ENCODE results near the gene TMEM139.

Gene TMEM139

DNA sequence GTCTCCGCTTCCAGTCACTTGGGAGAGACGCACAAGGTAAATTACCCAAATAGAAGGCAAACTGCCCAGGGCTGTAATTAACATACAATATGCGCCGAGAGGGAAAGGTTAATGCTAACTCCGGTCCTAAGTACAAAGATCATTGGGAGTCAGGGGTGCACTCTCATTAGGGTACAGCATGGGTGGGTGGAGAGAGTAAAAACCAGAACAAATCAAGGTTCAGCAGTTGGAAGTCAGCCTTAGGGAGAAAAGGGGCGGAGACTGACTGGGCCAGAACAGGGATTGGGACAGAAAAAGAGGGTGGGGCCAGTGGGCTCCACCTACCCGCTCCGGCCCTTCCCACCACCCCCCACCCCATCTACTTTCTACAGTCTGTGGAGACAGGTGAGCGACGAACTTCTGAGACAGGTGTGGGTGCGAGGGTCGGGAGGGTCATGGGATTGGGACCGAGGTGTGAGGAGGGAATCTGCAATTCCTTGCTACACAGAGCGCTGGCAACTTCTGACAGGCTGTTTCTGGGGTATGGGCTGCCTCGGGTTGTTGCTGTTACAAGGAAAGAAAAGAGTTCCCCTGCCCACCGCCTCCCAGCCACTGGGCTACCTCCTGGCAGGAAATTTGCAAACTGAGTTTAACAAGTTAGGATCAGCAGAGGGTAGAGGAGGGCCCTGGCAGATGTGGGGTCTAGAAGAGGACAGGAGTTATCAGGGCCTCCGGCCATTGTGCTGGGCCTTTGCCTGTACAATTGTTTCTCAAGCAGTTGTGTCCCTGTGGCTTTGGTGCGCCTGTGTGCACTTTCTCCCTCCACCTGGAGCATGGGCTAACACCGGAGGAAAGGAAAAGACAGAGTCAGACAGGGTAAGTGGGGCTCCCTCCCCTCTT lies at the start of gene TMEM139:
TMEM139 (plus strand) TSS at position 368 of the 879 bp plus-strand sequence. CDS start 1,000 bp downstream, outside the sequence.
- TF ChIP-seq, protein P1, sequence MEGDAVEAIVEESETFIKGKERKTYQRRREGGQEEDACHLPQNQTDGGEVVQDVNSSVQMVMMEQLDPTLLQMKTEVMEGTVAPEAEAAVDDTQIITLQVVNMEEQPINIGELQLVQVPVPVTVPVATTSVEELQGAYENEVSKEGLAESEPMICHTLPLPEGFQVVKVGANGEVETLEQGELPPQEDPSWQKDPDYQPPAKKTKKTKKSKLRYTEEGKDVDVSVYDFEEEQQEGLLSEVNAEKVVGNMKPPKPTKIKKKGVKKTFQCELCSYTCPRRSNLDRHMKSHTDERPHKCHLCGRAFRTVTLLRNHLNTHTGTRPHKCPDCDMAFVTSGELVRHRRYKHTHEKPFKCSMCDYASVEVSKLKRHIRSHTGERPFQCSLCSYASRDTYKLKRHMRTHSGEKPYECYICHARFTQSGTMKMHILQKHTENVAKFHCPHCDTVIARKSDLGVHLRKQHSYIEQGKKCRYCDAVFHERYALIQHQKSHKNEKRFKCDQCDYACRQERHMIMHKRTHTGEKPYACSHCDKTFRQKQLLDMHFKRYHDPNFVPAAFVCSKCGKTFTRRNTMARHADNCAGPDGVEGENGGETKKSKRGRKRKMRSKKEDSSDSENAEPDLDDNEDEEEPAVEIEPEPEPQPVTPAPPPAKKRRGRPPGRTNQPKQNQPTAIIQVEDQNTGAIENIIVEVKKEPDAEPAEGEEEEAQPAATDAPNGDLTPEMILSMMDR (IDR thresholded peaks at IDR 0.05; ENCODE audit: low read depth, low read length, missing control alignments) = no peak
- H3K4me3 ChIP-seq (replicated peaks; ENCODE audit: low read depth, low read length) = no peak within 1 kb of the TSS
- no peak for DNase-seq (ENCODE audit: extremely low read depth, low read depth)

DNA sequence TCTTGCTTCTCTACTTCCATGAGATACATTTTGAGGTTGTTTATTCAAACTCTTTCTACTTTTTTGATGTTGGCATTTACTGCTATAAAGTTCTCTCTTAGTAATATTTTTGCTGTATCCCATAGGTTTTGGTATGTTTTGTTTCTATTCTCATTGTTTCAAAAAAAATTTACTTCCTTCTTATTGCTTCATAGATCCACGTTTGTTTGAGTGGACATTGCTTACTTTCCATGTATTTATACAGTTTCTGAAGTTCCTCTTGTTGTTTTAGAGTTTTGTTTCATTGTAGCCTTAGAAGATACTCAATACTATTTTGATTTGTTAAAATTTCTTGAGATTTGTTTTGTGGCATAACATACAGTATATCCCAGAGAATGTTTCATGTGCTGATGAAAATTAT lies 49.2 kb upstream of the TMEM139 start:
- DNase-seq (ENCODE audit: extremely low read depth, low read depth) = no peak
- no peak overlapping the region for H3K4me3 ChIP-seq (replicated peaks; ENCODE audit: low read depth, low read length)
- TF ChIP-seq, protein P1 (IDR thresholded peaks at IDR 0.05; ENCODE audit: low read depth, low read length, missing control alignments) = no peak

DNA sequence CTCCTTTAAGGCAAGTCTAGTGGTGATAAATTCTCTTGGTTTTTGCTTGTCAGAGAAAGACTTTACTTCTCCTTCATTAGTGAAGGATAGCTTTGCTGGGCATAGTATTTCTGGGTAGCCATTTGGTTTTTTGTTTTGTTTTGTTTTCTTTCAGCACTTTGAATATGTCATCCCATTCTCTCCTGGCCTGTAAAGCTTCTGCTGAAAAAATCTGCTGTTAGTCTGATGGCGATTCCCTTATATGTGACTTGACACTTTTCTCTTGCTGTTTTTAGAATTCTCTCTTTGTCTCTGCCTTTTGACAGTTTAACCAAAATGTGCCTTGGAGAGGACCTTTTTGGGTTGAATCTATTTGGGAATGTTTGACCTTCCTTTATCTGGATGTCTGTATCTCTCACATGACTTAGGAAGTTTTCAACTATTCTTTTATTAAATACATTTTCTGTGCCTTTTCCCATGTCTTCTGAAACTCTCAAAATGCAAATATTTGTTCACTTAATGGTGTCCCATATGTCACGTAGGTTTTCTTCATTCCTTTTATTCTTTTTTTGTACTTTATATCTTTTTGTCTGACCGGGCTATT lies 48.3 kb upstream of the TMEM139 start:
- H3K4me3 ChIP-seq (replicated peaks; ENCODE audit: low read depth, low read length) = no peak overlapping the region
- TF ChIP-seq, protein P1 (IDR thresholded peaks at IDR 0.05; ENCODE audit: low read depth, low read length, missing control alignments) = no peak
- no peak for DNase-seq (ENCODE audit: extremely low read depth, low read depth)

DNA sequence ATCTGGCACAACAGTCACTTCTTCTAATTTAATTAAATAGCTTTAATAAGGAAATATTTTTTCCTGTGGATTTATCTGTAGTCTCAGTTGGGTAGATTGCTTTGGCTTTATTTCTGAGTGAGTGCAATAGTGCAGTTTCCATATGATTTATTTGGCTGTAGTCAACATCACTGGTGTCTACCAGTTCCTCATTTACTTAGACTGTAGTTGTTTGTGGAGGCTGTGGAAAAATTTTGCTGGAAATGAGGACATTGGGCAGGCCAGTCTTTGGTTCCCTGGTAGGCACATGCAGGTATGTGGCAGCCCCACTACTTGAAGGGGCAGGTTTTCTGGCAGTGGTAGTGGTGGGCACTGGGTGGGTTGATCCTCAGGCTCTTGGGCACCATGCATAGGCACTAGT lies 47.4 kb upstream of the TMEM139 start:
- TF ChIP-seq, protein P1 (IDR thresholded peaks at IDR 0.05; ENCODE audit: low read depth, low read length, missing control alignments) = no peak
- no peak overlapping the region for H3K4me3 ChIP-seq (replicated peaks; ENCODE audit: low read depth, low read length)
- DNase-seq (ENCODE audit: extremely low read depth, low read depth) = no peak

DNA sequence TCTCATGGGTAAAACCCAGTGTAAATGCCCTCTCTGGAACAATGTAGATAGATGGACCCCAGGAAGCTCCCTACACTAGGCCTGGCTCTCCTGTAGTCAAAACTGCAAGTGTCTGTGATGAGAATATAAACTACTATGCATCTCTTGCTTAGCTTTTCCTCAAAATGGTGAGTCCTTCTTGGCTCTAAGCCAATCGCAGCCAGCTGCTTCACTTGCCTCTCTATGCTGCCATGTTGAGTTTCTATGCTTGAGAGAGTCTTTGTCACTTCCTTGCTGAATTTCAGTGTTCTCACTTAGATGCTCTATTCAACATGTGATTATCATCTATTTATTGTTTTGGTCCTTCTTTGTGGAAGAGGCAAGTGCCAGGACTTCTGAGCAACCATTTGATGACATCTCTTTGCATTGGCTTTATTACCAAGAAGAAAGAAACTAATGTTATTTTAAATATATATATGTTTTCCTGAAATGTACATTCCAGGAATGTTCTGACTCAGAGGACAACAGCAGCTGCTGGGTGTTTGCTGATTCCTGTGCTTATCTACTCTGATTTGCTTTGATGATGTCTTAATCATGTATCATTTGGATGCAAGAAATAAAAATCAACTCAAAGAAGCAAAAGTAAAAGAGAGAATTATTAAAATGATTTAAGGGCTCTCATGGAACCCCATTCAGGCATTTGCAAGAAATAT lies 46.3 kb upstream of the TMEM139 start:
- no peak overlapping the region for H3K4me3 ChIP-seq (replicated peaks; ENCODE audit: low read depth, low read length)

DNA sequence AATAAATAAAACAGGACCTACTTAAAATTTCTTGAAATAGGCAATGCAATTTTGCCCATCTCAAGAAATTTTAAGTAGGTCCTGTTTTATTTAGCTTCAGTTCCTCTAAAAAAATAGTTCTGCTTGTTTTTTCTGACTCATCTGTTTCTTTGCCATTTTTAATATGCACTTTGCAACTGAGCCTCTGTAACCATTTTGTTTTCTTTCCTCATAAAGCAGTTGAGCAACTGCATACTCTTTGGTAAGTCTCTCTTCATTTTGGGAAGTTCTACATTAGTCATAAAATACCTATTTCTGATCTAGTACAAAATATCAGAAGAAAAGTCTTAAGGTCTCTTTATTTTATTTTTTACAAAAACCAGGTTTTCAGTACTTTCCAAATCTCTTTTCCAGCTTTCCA lies 44.9 kb upstream of the TMEM139 start:
- TF ChIP-seq, protein P1 (IDR thresholded peaks at IDR 0.05; ENCODE audit: low read depth, low read length, missing control alignments) = no peak
- H3K4me3 ChIP-seq (replicated peaks; ENCODE audit: low read depth, low read length) = no peak overlapping the region
- DNase-seq (ENCODE audit: extremely low read depth, low read depth) = no peak

More for the DNA sequence above, 46.3 kb upstream of the TMEM139 start:
- TF ChIP-seq, protein P1 (IDR thresholded peaks at IDR 0.05; ENCODE audit: low read depth, low read length, missing control alignments) = no peak
- no peak for DNase-seq (ENCODE audit: extremely low read depth, low read depth)

Measured in HFF-Myc (cell line).